Pulmonary artery endothelial cell (primary cell): Measurements from ENCODE around the gene LDAF1. TPM values are rescaled to one million over a fixed set of nuclear protein-coding genes. Genes with fewer than 3 reads are reported as not detected.

ENCODE experiments used
- total RNA-seq: library from RNA; depleted of rRNA; stranded (reverse); fragments of >200 nt; gene quantifications from 2 replicates; pipeline ENCODE4 v1.2.3, GENCODE V29; 2014

Gene LDAF1
- total RNA-seq, 1 donor from 2014 or later: 46.4 TPM

Other genes with a start within 250 kb of the LDAF1 start
- gene DNAH3, start 7.8 kb upstream of the LDAF1 start, total RNA-seq: under 0.01 TPM in 1 of 2 replicates, not detected in the other
- not detected in 2 replicates for gene ZP2, start 52.9 kb downstream of the LDAF1 start, total RNA-seq
- not detected in 2 replicates for gene ANKS4B, start 75.0 kb downstream of the LDAF1 start, total RNA-seq
- gene CRYM, start 119.6 kb downstream of the LDAF1 start, total RNA-seq: not detected in 2 replicates